HepG2 (cell line): Measurements from ENCODE around the gene FAM83C. TPM values are rescaled to one million over a fixed set of nuclear protein-coding genes. Genes with fewer than 3 reads are reported as not detected.

Experiments
- ATAC-seq: fragments of 200-7000 bp; cut with Tn5 transposase; 3 replicates; pipeline ENCODE4 v1.9.1; 2020; ENCODE audit warnings: mild to moderate bottlenecking, moderate library complexity
- BruUV-seq: library from RNA; stranded (reverse); fragments of 400-500 nt; replicated peaks from 2 replicates; lab custom pipeline; 2021; lab: Mats Ljungman, UMichigan
- CTCF ChIA-PET: fragments of 300-600 bp; formaldehyde crosslinking; extraction: SDS; loops from one replicate; lab custom pipeline; 2021; ENCODE audit warnings: low total read pairs, inconsistent platforms, low intra/inter-chr PET ratio; lab: Yijun Ruan, JAX
- POLR2A ChIA-PET: fragments of 350-600 bp; sonication (Branson Sonifier 250); formaldehyde crosslinking; loops from one replicate; lab custom pipeline; 2020; ENCODE audit warnings: antibody characterized with exemption, inconsistent platforms; lab: Yijun Ruan, JAX
- DNase-seq: peaks from one replicate; pipeline ENCODE4 v3.0.0-alpha.2; 2015; ENCODE audit warnings: low spot score
- FAIRE-seq: peaks from 3 replicates; lab custom pipeline; 2011; peaks lifted over from hg19 to GRCh38; lab: Jason Lieb, UNC
- H2AFZ ChIP-seq: one replicate; pipeline ENCODE4 v1.6.1; 2011; ENCODE audit warnings: low read length, inconsistent platforms
- H3K27ac ChIP-seq: fragments of 300-600 bp; 3 replicates; pipeline ENCODE4 v1.8.0; 2011; ENCODE audit warnings: mixed run types, mild to moderate bottlenecking, mixed read lengths, low read length, inconsistent platforms; ENCODE audit not compliant: insufficient read depth; ENCODE audit errors: extremely low read length
- H3K27me3 ChIP-seq, 2 experiments: fragments of 200-600 bp in 1 of 2; 2 replicates in 1 of 2; 3 replicates in 1 of 2; pipeline versions ENCODE4 v1.6.0 to v1.8.0; 2011; ENCODE audit warnings: low read length in 2 of 2, mild to moderate bottlenecking in 2 of 2, moderate library complexity in 2 of 2, inconsistent platforms in 1 of 2; ENCODE audit not compliant: insufficient read depth in 2 of 2, control insufficient read depth in 1 of 2
- H3K36me3 ChIP-seq, 2 experiments: fragments of 200-600 bp in 1 of 2; replicated peaks in 1 of 2; 2 replicates in 1 of 2; 3 replicates in 1 of 2; pipeline versions ENCODE4 v1.5.1 to v1.8.0; 2011; ENCODE audit warnings: low read length in 2 of 2, inconsistent platforms in 1 of 2; ENCODE audit not compliant: insufficient read depth in 2 of 2, control insufficient read depth in 1 of 2
- H3K4me1 ChIP-seq: 2 replicates; pipeline ENCODE4 v1.5.1; 2012; ENCODE audit warnings: low read length, inconsistent platforms; ENCODE audit not compliant: insufficient read depth
- H3K4me2 ChIP-seq: 2 replicates; pipeline ENCODE4 v1.6.0; 2011; ENCODE audit warnings: low read depth, low read length, inconsistent platforms
- H3K4me3 ChIP-seq, 3 experiments: fragments of 200-600 bp in 1 of 3; sonication (generic), shearing (Covaris generic) in 1 of 3; replicated peaks in 1 of 3; 2 replicates each; pipeline ENCODE4 v1.5.1; 2011 to 2016; ENCODE audit warnings: low read length in 3 of 3, inconsistent platforms in 2 of 3, low read depth in 2 of 3, mild to moderate bottlenecking in 2 of 3, control low read depth in 1 of 3, mixed read lengths in 1 of 3; ENCODE audit not compliant: insufficient read depth in 1 of 3
- H3K79me2 ChIP-seq: one replicate; pipeline ENCODE4 v1.6.1; 2011; ENCODE audit warnings: low read length, inconsistent platforms; ENCODE audit not compliant: insufficient read depth
- H3K9ac ChIP-seq: 2 replicates; pipeline ENCODE4 v1.6.0; 2011; ENCODE audit warnings: mild to moderate bottlenecking, low read depth, low read length, inconsistent platforms; ENCODE audit not compliant: insufficient read depth
- H3K9me3 ChIP-seq: 2 replicates; pipeline ENCODE4 v1.5.1; 2012; ENCODE audit warnings: mild to moderate bottlenecking, low read length
- H4K20me1 ChIP-seq: 2 replicates; pipeline ENCODE4 v1.6.0; 2011; ENCODE audit warnings: inconsistent platforms, mild to moderate bottlenecking, low read length, moderate library complexity; ENCODE audit not compliant: insufficient read depth
- ARHGAP35 ChIP-seq: sonication (generic); formaldehyde crosslinking; IDR thresholded peaks from 2 replicates; pipeline ENCODE4 v1.9.0; 2022; ENCODE audit warnings: mild to moderate bottlenecking, inconsistent platforms, moderate library complexity, missing genetic modification reagents, borderline replicate concordance
- CREM ChIP-seq, 2 experiments: sonication (generic) in 1 of 2; formaldehyde crosslinking in 1 of 2; IDR thresholded peaks; 2 replicates each; pipeline versions ENCODE4 v1.4.0 to v1.6.1; 2016 to 2020; ENCODE audit warnings: antibody characterized with exemption in 1 of 2, mild to moderate bottlenecking in 1 of 2, missing genetic modification reagents in 1 of 2
- EP300 ChIP-seq, 3 experiments: sonication (generic) in 1 of 3; formaldehyde crosslinking in 1 of 3; IDR thresholded peaks; 2 replicates each; pipeline versions ENCODE4 v1.5.1 to v1.6.1; 2011 to 2020; ENCODE audit warnings: low read depth in 2 of 3, low read length in 2 of 3, borderline replicate concordance in 1 of 3, improper control_type of control experiment in 1 of 3, mild to moderate bottlenecking in 1 of 3, missing genetic modification reagents in 1 of 3, moderate library complexity in 1 of 3
- GABPB1 ChIP-seq: IDR thresholded peaks from 2 replicates; pipeline ENCODE4 v1.6.1; 2016; ENCODE audit warnings: mild to moderate bottlenecking, missing genetic modification reagents, moderate library complexity, missing compliant biosample characterization
- JDP2 ChIP-seq: sonication (generic); formaldehyde crosslinking; IDR thresholded peaks from 2 replicates; pipeline ENCODE4 v1.8.1; 2022; ENCODE audit warnings: missing genetic modification reagents, borderline replicate concordance
- SAFB2 ChIP-seq: sonication (generic); formaldehyde crosslinking; IDR thresholded peaks from 2 replicates; pipeline ENCODE4 v1.5.1; 2020; ENCODE audit warnings: missing genetic modification reagents, low read depth, mild to moderate bottlenecking, borderline replicate concordance
- SATB2 ChIP-seq: sonication (generic); formaldehyde crosslinking; IDR thresholded peaks from 2 replicates; pipeline ENCODE4 v1.5.0; 2020; ENCODE audit warnings: missing genetic modification reagents
- SP4 ChIP-seq: sonication (generic); formaldehyde crosslinking; IDR thresholded peaks from 2 replicates; pipeline ENCODE4 v1.8.1; 2023; ENCODE audit warnings: mild to moderate bottlenecking, missing genetic modification reagents
- ZNF101 ChIP-seq: sonication (generic); formaldehyde crosslinking; IDR thresholded peaks from 2 replicates; pipeline ENCODE4 v1.4.0; 2020; ENCODE audit warnings: mild to moderate bottlenecking, low read depth, missing genetic modification reagents, borderline replicate concordance
- ZNF430 ChIP-seq: sonication (generic); formaldehyde crosslinking; IDR thresholded peaks from 2 replicates; pipeline ENCODE4 v1.9.0; 2021; ENCODE audit warnings: mild to moderate bottlenecking, missing genetic modification reagents
- WGBS: methylation state at CpG from one replicate; pipeline ENCODE4 v1.1.6; 2017; ENCODE audit warnings: low lambda C conversion rate; 5-methylcytosine and 5-hydroxymethylcytosine counted together
- in situ Hi-C: cut with HindIII; loops from 2 replicates; pipeline ENCODE4 v1.10.0; 2017; ENCODE audit warnings: low pct_unique_long_range_greater_than_20kb; ENCODE audit not compliant: extremely low pct_ligation_motif_present
- intact Hi-C: fragments of 100-400 bp; cut with micrococcal nuclease; formaldehyde crosslinking; loops from one replicate; pipeline ENCODE4 v1.10.0; 2022; ENCODE audit not compliant: unreplicated experiment
- polyA plus RNA-seq, 8 experiments: library from polyadenylated mRNA; depleted of rRNA in 3 of 8; stranded (reverse) in 7 of 8; unstranded in 1 of 8; fragments of >200 nt; fragmentation: Illumina TruSeq in 4 of 8; extraction: Trizol in 4 of 8; gene quantifications; 2 replicates each; pipeline versions ENCODE4 v1.2.1 to v1.2.3, GENCODE V29; 2011 to 2016; ENCODE audit warnings: low read depth in 4 of 8, missing spikeins in 1 of 8, mixed read lengths in 1 of 8; ENCODE audit not compliant: insufficient read depth in 1 of 8
- total RNA-seq, 5 experiments: library from RNA; depleted of rRNA; stranded (reverse); fragments of >200 nt; fragmentation: Illumina TruSeq; extraction: Trizol; gene quantifications; 2 replicates each; pipeline ENCODE4 v1.2.3, GENCODE V29; 2016; ENCODE audit warnings: low read depth in 1 of 5
- TF ChIP-seq, protein P1 (sequence below): sonication (generic); formaldehyde crosslinking; IDR thresholded peaks from 2 replicates; pipeline ENCODE4 v1.4.0; 2020; ENCODE audit warnings: missing genetic modification reagents
- TF ChIP-seq, protein P2 (sequence below): sonication (generic); formaldehyde crosslinking; IDR thresholded peaks from 2 replicates; pipeline ENCODE4 v1.4.0; 2020; ENCODE audit warnings: missing genetic modification reagents, mild to moderate bottlenecking, borderline replicate concordance
- TF ChIP-seq, protein P3 (sequence below): sonication (generic); formaldehyde crosslinking; IDR thresholded peaks from 2 replicates; pipeline ENCODE4 v1.4.0; 2020; ENCODE audit warnings: mild to moderate bottlenecking, low read depth, missing genetic modification reagents

The FAM83C gene
- total and polyA plus RNA-seq, 2 of the 13 experiments (the other 11 are each of a cell fraction or from before 2014, with no cell fraction given): 0.04 TPM; not detected in 1

DNA sequence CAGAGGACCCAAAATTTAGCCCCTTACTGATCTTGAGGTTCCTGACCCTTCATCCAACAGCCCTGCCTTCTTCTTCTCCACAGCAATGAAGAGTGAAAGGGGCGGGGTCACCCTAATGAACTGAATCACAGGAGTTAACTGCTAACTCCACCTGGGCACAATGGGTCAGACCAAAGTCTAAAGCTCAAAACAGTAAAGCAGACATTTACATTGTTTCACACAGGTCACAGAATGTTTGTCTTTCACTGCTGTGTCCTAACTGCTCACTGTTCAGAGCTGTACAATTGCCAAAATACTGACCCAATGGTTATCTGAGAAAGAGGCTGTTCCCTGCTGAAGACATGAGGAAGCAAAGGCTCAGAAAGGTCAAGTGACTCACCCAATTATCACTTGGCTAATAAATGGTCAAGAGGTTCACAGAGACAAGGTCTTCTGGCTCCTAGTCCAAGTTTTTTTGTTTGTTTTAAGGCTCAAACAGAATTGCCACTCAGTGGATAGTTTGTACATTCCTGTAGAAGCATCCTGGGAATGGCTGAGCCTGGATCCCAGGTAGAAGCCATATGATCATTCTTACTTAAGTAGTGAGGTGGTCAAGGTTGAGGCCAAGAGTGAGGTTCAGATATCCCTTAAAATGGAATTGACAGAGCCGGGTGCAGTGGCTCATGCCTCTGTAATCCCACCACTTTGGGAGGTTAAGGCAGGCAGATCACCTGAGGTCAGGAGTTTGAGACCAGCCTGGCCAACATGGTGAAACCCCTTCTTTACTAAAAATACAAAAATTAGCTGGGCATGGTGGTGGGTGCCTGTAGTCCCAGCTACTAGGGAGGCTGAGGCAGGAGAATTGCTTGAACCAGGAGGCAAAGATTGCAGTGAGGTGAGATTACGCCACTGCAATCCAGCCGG is 35.1 kb upstream of the FAM83C start (continued):
- TF ChIP-seq, protein P1, sequence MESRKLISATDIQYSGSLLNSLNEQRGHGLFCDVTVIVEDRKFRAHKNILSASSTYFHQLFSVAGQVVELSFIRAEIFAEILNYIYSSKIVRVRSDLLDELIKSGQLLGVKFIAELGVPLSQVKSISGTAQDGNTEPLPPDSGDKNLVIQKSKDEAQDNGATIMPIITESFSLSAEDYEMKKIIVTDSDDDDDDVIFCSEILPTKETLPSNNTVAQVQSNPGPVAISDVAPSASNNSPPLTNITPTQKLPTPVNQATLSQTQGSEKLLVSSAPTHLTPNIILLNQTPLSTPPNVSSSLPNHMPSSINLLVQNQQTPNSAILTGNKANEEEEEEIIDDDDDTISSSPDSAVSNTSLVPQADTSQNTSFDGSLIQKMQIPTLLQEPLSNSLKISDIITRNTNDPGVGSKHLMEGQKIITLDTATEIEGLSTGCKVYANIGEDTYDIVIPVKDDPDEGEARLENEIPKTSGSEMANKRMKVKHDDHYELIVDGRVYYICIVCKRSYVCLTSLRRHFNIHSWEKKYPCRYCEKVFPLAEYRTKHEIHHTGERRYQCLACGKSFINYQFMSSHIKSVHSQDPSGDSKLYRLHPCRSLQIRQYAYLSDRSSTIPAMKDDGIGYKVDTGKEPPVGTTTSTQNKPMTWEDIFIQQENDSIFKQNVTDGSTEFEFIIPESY (CRISPR knock-in tag): peak; percentile 74
- TF ChIP-seq GABPB1 (CRISPR knock-in tag) (peak; percentile 45), ARHGAP35 (no peak; the same call in 1 of the 2 replicates), EP300 (IDR thresholded peaks at IDR 0.05; ENCODE audit: low read depth in 2 of 2, low read length in 2 of 2) (peak; percentile 92 to 97; a peak in 3 of 4 replicates), EP300 (CRISPR knock-in tag; IDR thresholded peaks at IDR 0.05; ENCODE audit: borderline replicate concordance) (peak; percentile 93), CREM (IDR thresholded peaks at IDR 0.05) (peak; percentile 93), CREM (CRISPR knock-in tag; IDR thresholded peaks at IDR 0.05) (no peak)
- TF ChIP-seq, all 625 proteins: peak for 353

DNA sequence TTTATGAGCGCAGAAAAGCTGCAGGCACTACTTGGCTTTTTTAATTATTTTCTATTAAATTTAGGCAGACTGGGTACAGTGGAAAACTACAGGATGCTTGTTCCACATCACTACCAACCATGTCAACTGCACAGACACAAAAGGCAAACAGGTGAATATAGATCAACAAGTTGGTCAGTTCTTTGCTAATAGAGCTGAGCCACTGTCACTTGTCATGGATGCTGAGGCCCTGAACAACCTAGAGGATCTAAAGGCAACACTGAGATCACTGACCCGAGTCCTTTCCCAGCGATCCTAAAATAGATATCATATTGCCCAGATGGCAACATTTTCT is 34.5 kb upstream of the FAM83C start:
- Histone ChIP-seq H3K36me3 (no peaks in the 10 kb centered on the region), H3K27ac (peak overlapping the region; percentile 74), H4K20me1 (no peaks in the 10 kb centered on the region), H3K4me2 (peak overlapping the region; percentile 54), H3K9me3 (no peaks in the 10 kb centered on the region), H3K27me3 (no peaks in the 10 kb centered on the region), H2AFZ (no peak overlapping the region), H3K4me1 (peaks cover 51% of the 10 kb centered on the region), H3K4me3 (peak overlapping the region in 1 of 3 experiments; percentile 15; a peak in 1 of 6 replicates), H3K79me2 (no peaks in the 10 kb centered on the region), H3K9ac (peak overlapping the region; percentile 7)
- in situ Hi-C loops: no loop called here
- POLR2A ChIA-PET: interaction anchor here (0.8 to 3.9 kb wide), 17 partner anchors 9 to 291 kb away, joined by 3 to 78 read pairs (median 5); partner anchors contain the start of genes CEP250 and EIF6
- DNase-seq (no peak), FAIRE-seq (no peak), ATAC-seq (peak; percentile 64)
- WGBS: 33% methylated on average over 3 of the region's 3 CpGs
- BruUV-seq: TSS peak; percentile 37
- intact Hi-C loops: loop anchor here (1.0 kb wide), 1 partner anchor 19 kb away; no protein-coding TSS in a partner anchor
- CTCF ChIA-PET: interaction anchor here (6.9 kb wide), 1 partner anchor 22 kb away, joined by 204 read pairs; no protein-coding TSS in a partner anchor
- TF ChIP-seq SP4 (CRISPR knock-in tag): no peak
- TF ChIP-seq, protein P2, sequence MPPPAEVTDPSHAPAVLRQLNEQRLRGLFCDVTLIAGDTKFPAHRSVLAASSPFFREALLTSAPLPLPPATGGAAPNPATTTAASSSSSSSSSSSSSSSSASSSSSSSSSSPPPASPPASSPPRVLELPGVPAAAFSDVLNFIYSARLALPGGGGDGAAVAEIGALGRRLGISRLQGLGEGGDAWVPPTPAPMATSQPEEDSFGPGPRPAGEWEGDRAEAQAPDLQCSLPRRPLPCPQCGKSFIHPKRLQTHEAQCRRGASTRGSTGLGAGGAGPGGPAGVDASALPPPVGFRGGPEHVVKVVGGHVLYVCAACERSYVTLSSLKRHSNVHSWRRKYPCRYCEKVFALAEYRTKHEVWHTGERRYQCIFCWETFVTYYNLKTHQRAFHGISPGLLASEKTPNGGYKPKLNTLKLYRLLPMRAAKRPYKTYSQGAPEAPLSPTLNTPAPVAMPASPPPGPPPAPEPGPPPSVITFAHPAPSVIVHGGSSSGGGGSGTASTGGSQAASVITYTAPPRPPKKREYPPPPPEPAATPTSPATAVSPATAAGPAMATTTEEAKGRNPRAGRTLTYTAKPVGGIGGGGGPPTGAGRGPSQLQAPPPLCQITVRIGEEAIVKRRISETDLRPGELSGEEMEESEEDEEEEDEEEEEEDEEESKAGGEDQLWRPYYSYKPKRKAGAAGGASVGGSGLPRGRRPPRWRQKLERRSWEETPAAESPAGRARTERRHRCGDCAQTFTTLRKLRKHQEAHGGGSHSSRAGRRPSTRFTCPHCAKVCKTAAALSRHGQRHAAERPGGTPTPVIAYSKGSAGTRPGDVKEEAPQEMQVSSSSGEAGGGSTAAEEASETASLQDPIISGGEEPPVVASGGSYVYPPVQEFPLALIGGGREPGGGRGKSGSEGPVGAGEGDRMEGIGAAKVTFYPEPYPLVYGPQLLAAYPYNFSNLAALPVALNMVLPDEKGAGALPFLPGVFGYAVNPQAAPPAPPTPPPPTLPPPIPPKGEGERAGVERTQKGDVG (CRISPR knock-in tag): 0 out of 2 replicates have a peak, but pooled peaks have one; percentile 43
- TF ChIP-seq, protein P3, sequence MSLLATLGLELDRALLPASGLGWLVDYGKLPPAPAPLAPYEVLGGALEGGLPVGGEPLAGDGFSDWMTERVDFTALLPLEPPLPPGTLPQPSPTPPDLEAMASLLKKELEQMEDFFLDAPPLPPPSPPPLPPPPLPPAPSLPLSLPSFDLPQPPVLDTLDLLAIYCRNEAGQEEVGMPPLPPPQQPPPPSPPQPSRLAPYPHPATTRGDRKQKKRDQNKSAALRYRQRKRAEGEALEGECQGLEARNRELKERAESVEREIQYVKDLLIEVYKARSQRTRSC: peak; percentile 51; the same call in 1 of the 2 replicates
- TF ChIP-seq SAFB2: peak; percentile 54; the same call in 1 of the 2 replicates
- peak; percentile 31; the same call in 1 of the 2 replicates for TF ChIP-seq ZNF101 (CRISPR knock-in tag)
- peak; percentile 67; the same call in 1 of the 2 replicates for TF ChIP-seq ZNF430 (CRISPR knock-in tag)
- no peak for TF ChIP-seq SATB2 (CRISPR knock-in tag)
- TF ChIP-seq JDP2 (CRISPR knock-in tag): no peak; the same call in 1 of the 2 replicates
